HCT116 (cell line): ENCODE results near the gene ADIPOR1. TPM values are rescaled to one million over a fixed set of nuclear protein-coding genes. Genes with fewer than 3 reads are reported as not detected.

Source experiments
- ATAC-seq: fragments of 200-7000 bp; cut with Tn5 transposase; 2 replicates; pipeline ENCODE4 v1.9.1; 2020; ENCODE audit warnings: mild to moderate bottlenecking, moderate library complexity
- BruUV-seq: library from RNA; stranded (reverse); fragments of 400-500 nt; replicated peaks from 2 replicates; lab custom pipeline; 2021; lab: Mats Ljungman, UMichigan
- CTCF ChIA-PET: fragments of 300-600 bp; sonication (Branson Sonifier 250); formaldehyde crosslinking; loops from one replicate; lab custom pipeline; 2021; ENCODE audit warnings: antibody characterized with exemption; lab: Charles Lee
- POLR2A ChIA-PET: fragments of 300-600, 350-600 bp; sonication (Branson Sonifier 250); formaldehyde crosslinking; loops from one replicate; lab custom pipeline; 2021; ENCODE audit warnings: antibody characterized with exemption; lab: Charles Lee
- RAD21 ChIA-PET, 2 experiments: fragments of 300-600 bp; sonication (Branson Sonifier 250); formaldehyde crosslinking; loops; one replicate each; lab custom pipeline; 2023; ENCODE audit warnings: low total read pairs in 2 of 2; ENCODE audit not compliant: uncharacterized antibody in 2 of 2, unreplicated experiment in 2 of 2, low non-redundant PET in 1 of 2; lab: Charles Lee
- DNase-seq: peaks from one replicate; pipeline ENCODE4 v3.0.0-alpha.2; 2010; ENCODE audit warnings: low read depth, low spot score
- H2AFZ ChIP-seq: fragments of 200-600 bp; shearing (Covaris generic), sonication (generic); 2 replicates; pipeline ENCODE4 v1.6.1; 2017; ENCODE audit warnings: low read depth, mixed run types, mixed read lengths, antibody characterized with exemption, low read length; ENCODE audit not compliant: poor library complexity, severe bottlenecking
- H3K27ac ChIP-seq: 2 replicates; pipeline ENCODE4 v1.5.1; 2012; ENCODE audit warnings: low read depth, low read length
- H3K27me3 ChIP-seq: fragments of 200-600 bp; sonication (generic); 2 replicates; pipeline ENCODE4 v1.6.1; 2016; ENCODE audit warnings: mixed run types, low read length, mixed read lengths; ENCODE audit not compliant: insufficient read depth
- H3K36me3 ChIP-seq, 2 experiments: fragments of 200-500 bp in 1 of 2; fragments of 200-600 bp in 1 of 2; sonication (Bioruptor generic) in 1 of 2; sonication (generic) in 1 of 2; 2 replicates each; pipeline versions ENCODE4 v1.5.1 to v1.6.1; 2014 to 2016; ENCODE audit warnings: low read length in 2 of 2, inconsistent platforms in 1 of 2, mixed read lengths in 1 of 2, mixed run types in 1 of 2; ENCODE audit not compliant: insufficient read depth in 2 of 2, control insufficient read depth in 1 of 2
- H3K4me1 ChIP-seq, 2 experiments: fragments of 200-600 bp in 1 of 2; sonication (generic) in 1 of 2; 2 replicates each; pipeline versions ENCODE4 v1.5.1 to v1.6.1; 2012 to 2017; ENCODE audit warnings: low read length in 2 of 2, inconsistent platforms in 1 of 2, mild to moderate bottlenecking in 1 of 2, mixed read lengths in 1 of 2, mixed run types in 1 of 2, moderate library complexity in 1 of 2; ENCODE audit not compliant: insufficient read depth in 2 of 2, control insufficient read depth in 1 of 2
- H3K4me2 ChIP-seq: fragments of 200-600 bp; sonication (generic); 2 replicates; pipeline ENCODE4 v1.6.1; 2017; ENCODE audit warnings: mixed run types, low read length, mixed read lengths
- H3K4me3 ChIP-seq, 2 experiments: fragments of 200-600 bp in 1 of 2; sonication (generic) in 1 of 2; replicated peaks in 1 of 2; 2 replicates each; pipeline ENCODE4 v1.5.1; 2011 to 2016; ENCODE audit warnings: low read length in 2 of 2, control low read depth in 1 of 2, low read depth in 1 of 2, mild to moderate bottlenecking in 1 of 2, mixed read lengths in 1 of 2, mixed run types in 1 of 2
- H3K79me2 ChIP-seq: fragments of 200-600 bp; sonication (generic); 2 replicates; pipeline ENCODE4 v1.6.1; 2017; ENCODE audit warnings: mild to moderate bottlenecking, mixed run types, low read length, moderate library complexity, mixed read lengths; ENCODE audit not compliant: insufficient read depth
- H3K9ac ChIP-seq: fragments of 200-600 bp; sonication (generic); 2 replicates; pipeline ENCODE4 v1.6.1; 2016; ENCODE audit warnings: low read length, mixed read lengths
- H3K9me2 ChIP-seq: fragments of 200-600 bp; sonication (generic), shearing (Covaris generic); 2 replicates; pipeline ENCODE4 v1.6.1; 2017; ENCODE audit warnings: mixed run types, mild to moderate bottlenecking, moderate library complexity; ENCODE audit not compliant: insufficient read depth
- H3K9me3 ChIP-seq, 2 experiments: fragments of 200-500 bp in 1 of 2; fragments of 200-600 bp in 1 of 2; sonication (Bioruptor generic) in 1 of 2; sonication (generic) in 1 of 2; 2 replicates each; pipeline ENCODE4 v1.6.1; 2014 to 2017; ENCODE audit warnings: low read length in 2 of 2, mixed read lengths in 2 of 2, inconsistent platforms in 1 of 2, low read depth in 1 of 2, mild to moderate bottlenecking in 1 of 2, mixed run types in 1 of 2, moderate library complexity in 1 of 2; ENCODE audit not compliant: control insufficient read depth in 1 of 2, insufficient read depth in 1 of 2
- H4K20me1 ChIP-seq: fragments of 200-600 bp; sonication (generic), shearing (Covaris generic); 2 replicates; pipeline ENCODE4 v1.6.1; 2017; ENCODE audit warnings: mixed run types, mild to moderate bottlenecking, moderate library complexity; ENCODE audit not compliant: insufficient read depth
- ATF3 ChIP-seq: IDR thresholded peaks from 2 replicates; pipeline ENCODE4 v1.6.1; 2012
- CEBPB ChIP-seq: IDR thresholded peaks from 2 replicates; pipeline ENCODE4 v1.6.1; 2012; ENCODE audit warnings: low read depth
- EGR1 ChIP-seq: IDR thresholded peaks from 2 replicates; pipeline ENCODE4 v1.6.1; 2012; ENCODE audit warnings: low read depth
- ELF1 ChIP-seq: IDR thresholded peaks from 2 replicates; pipeline ENCODE4 v1.6.1; 2012; ENCODE audit warnings: low read depth, borderline replicate concordance
- EZH2 ChIP-seq: fragments of 200-600 bp; sonication (generic); IDR thresholded peaks from 2 replicates; pipeline ENCODE4 v1.6.1; 2017; ENCODE audit warnings: antibody characterized with exemption, mixed run types
- EZH2phosphoT487 ChIP-seq: fragments of 200-600 bp; IDR thresholded peaks from 2 replicates; pipeline ENCODE4 v1.6.1; 2018; ENCODE audit warnings: antibody characterized with exemption, borderline replicate concordance
- MAX ChIP-seq: IDR thresholded peaks from 2 replicates; pipeline ENCODE4 v1.6.1; 2012
- POLR2AphosphoS5 ChIP-seq: IDR thresholded peaks from 2 replicates; pipeline ENCODE4 v1.6.1; 2011; ENCODE audit warnings: mild to moderate bottlenecking, low read depth, low read length, moderate library complexity
- SIN3A ChIP-seq: IDR thresholded peaks from 2 replicates; pipeline ENCODE4 v1.6.1; 2012; ENCODE audit warnings: low read depth
- SP1 ChIP-seq: IDR thresholded peaks from 2 replicates; pipeline ENCODE4 v1.6.1; 2012; ENCODE audit warnings: low read depth
- TCF7L2 ChIP-seq: IDR thresholded peaks from 2 replicates; pipeline ENCODE4 v1.7.0; 2011; ENCODE audit warnings: borderline replicate concordance, inconsistent platforms; ENCODE audit not compliant: insufficient read depth, insufficient read length; ENCODE audit errors: extremely low read depth
- YY1 ChIP-seq: IDR thresholded peaks from 2 replicates; pipeline ENCODE4 v1.6.1; 2011; ENCODE audit warnings: low read length, low read depth, moderate library complexity, mild to moderate bottlenecking; ENCODE audit not compliant: insufficient replicate concordance; ENCODE audit errors: extremely low read depth
- intact Hi-C: fragments of 100-400 bp; cut with micrococcal nuclease; formaldehyde crosslinking; loops from 2 replicates; pipeline ENCODE4 v1.10.0; 2022
- total RNA-seq: library from RNA; stranded (reverse); gene quantifications from one replicate; pipeline ENCODE4 v1.2.1, GENCODE V29; 2021; ENCODE audit not compliant: unreplicated experiment

Gene ADIPOR1
- total RNA-seq, 1 experiment from 2014 or later: 89.8 TPM

- DNase-seq (no peak), ATAC-seq (no peak)
- H3K4me1 ChIP-seq: peaks cover 5 to 24% of the 10 kb centered on the region in 2 experiments; a peak in 3 of 4 replicates
- ChIA-PET POLR2A (no interaction called here), RAD21 (no interaction called here), CTCF (interaction anchor here (1.6 kb wide), 1 partner anchor 9 kb away, joined by 3 read pairs; no protein-coding TSS in a partner anchor)
- H3K27ac ChIP-seq: no peak overlapping the region
- no peak overlapping the region for H2AFZ ChIP-seq
- no peak overlapping the region for H3K9ac ChIP-seq
- BruUV-seq: no TSS peak
- H3K4me3 ChIP-seq: no peak overlapping the region
- H4K20me1 ChIP-seq: 0 out of 2 replicates have a peak, but pooled peaks cover 2% of the 10 kb centered on the region
- no peaks in the 10 kb centered on the region for H3K27me3 ChIP-seq
- H3K9me2 ChIP-seq: no peaks in the 10 kb centered on the region
- TF ChIP-seq POLR2AphosphoS5 (no peak), MAX (no peak), EZH2phosphoT487 (no peak), TCF7L2 (no peak), SP1 (no peak), EGR1 (no peak), YY1 (no peak), ATF3 (no peak), EZH2 (no peak), SIN3A (no peak), CEBPB (no peak), ELF1 (no peak)
- peaks cover 76% of the 10 kb centered on the region for H3K79me2 ChIP-seq
- no peaks in the 10 kb centered on the region for H3K9me3 ChIP-seq
- peaks cover 15% of the 10 kb centered on the region in 2 experiments for H3K36me3 ChIP-seq
- no peak overlapping the region for H3K4me2 ChIP-seq
- intact Hi-C loops: no loop called here
Measured at GRCh38 chr1:202952818-202953217, 5.3 kb downstream of the ADIPOR1 start.
